HG02938 (cell line): ENCODE data around the gene SLC15A3.
"Not testable (repeated sequence)": the region's sequence is repeated elsewhere in the genome, so short reads cannot be mapped to it uniquely, and the experiment has no call there.

Experiments used
- ATAC-seq: cut with Tn5 transposase; IDR thresholded peaks from one replicate; pipeline ENCODE4 v1.9.1; 2021; ENCODE audit warnings: mild to moderate bottlenecking, moderate library complexity; ENCODE audit not compliant: unreplicated experiment

The SLC15A3 gene

GRCh38 chr11:60916669-60917206 is 35.2 kb downstream of the SLC15A3 start:
- ATAC-seq, result no peak

DNA sequence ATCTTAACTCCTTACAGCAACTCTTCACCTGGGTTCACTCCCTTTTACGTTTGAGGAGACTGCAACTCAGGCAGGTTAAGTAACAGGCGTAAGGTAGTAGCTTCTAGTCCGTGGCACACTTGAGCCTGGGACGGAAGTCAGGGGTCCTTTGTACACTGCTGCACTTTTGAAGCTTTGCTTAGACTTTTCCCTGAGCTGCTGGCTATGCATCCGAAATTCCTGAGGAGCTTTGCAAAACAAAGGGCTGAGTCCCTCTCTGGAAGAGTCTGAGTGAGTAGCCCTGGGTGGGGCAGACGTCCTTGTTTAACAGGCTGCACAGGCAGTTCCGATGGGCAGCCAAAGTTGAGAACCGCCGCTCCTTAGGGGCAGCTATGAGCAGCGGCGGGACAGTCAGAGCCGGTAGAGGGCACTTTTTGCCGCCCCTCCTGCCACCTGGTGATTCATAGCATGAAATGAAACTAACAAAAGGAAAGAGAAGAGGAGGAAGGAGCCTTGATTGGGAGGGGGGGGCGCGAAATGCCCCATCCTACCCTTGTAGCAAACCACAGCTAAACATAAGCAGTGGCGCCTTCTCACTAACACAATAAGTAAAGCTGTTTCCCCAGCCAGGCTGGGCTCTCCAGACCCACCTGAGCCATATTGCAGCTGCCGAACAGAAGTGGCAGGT is 36.6 kb downstream of the SLC15A3 start:
- ATAC-seq, result peak; percentile 38

- peak; percentile 1 for ATAC-seq
Observed at GRCh38 chr11:60914633-60915247, 37.2 kb downstream of the SLC15A3 start.

GRCh38 chr11:60913793-60914632 is 38.0 kb downstream of the SLC15A3 start, which contains the start of gene TMEM109:
TSS of gene TMEM109 (plus strand) at chr11:60914158. CDS start at chr11:60919694, 5,536 bp downstream.
- peak; percentile 51 for ATAC-seq

- ATAC-seq, result no peak
Observed at GRCh38 chr11:60912851-60913528, 39.0 kb downstream of the SLC15A3 start.

DNA sequence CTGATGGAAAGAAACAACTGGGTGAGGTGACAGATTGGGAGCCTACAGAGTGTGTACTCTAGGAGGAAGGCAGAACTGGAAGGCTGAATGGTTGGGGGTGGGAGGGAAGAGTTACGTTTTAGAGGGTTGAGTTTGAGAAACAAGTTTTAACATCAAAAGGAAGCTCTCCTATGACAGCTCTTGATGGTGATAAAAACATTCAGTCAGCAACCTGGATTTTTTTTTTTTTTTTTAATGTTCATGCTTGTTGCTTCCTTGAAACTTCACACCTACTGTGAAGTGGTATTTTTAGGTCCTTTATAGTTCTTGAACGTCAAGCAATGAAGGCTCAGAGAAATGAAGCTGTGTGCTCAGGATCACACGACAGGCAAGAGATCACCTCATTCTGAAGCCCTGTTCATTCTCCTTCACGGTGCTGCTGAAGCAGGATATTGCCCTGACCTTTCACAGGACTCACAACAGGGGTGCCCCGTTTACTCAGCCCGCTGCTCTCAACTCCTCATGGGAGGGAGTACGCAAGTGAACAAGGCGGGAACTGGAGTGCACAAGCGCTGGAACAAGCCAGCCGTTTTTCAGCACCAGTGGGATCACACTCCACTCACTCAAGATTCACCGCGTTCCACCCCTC is 39.6 kb downstream of the SLC15A3 start:
- ATAC-seq, result no peak

GRCh38 chr11:60910711-60911380 is 41.1 kb downstream of the SLC15A3 start:
- ATAC-seq, result no peak

GRCh38 chr11:60910281-60910687 is 41.7 kb downstream of the SLC15A3 start:
- ATAC-seq, result peak; percentile 36

DNA sequence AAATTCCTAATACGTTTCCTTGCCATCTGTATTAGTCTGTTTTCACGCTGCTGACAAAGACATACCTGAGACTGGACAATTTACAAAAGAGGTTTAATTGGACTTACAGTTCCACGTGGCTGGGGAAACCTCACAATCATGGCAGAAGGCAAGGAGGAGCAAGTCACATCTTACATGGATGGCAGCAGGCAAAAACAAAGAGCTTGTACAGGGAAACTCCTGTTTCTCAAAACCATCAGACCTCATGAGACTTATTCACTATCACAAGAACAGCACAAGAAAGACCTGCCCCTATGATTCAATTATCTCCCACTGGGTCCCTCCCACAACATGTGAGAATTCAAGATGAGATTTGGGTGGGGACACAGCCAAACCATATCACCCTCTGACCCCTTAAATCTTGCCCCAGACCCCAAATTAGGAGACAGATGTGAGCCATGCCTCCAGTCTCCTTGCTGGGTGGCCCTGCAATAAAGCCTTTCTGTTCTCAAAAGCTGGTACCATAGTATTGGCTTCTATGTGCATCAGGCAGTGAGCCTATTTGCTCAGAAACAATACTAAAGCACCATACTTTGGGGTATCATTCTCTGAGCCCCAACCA is 42.2 kb downstream of the SLC15A3 start:
- not testable (repeated sequence) for ATAC-seq

- ATAC-seq, result no peak
Observed at GRCh38 chr11:60908803-60909202, 43.2 kb downstream of the SLC15A3 start.

DNA sequence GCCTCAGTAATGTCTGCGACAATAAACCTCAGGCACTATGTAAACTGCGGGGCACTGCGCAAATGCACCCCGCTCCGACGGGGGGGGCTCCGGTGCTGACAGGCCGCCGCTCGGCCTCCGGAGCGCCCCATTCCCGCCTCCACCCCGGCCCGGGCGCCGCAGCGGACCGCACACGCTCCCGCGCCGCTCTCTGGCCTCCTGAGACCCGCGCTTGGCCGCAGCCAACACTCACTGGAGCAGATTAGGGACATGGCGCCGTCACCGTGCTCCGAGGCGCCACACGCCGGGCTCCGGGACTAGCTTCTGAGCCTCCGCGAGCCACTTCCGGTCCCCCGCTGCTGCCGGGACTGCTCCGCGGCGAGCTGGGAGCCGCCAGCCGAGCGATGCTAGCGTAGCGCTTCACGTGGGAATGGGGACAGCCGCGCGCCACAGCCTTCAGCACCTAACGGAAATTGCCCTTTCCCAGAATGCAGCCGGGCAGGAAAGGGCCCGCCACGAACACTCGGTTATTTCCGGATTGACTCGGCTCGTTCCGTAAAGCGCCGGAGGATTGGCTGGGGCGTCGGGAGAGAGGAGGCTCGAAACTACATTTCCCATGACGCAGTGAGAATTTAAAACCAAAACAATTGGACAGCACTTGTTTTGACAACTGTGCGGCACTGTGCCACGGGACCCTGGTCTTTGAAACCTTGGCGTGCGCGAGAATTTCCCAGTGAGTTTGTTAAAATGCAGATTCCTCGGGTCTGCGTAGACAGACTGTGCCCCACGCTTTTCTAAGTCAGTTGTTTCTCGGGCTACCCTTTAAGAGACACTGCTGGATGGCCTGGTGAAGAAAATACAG is 45.6 kb downstream of the SLC15A3 start, which contains the start of gene PRPF19:
TSS of gene PRPF19 (minus strand) at position 454 of the 841 bp plus-strand sequence. CDS start at position 251, 203 bp downstream.
- ATAC-seq, result peak; percentile 76

DNA sequence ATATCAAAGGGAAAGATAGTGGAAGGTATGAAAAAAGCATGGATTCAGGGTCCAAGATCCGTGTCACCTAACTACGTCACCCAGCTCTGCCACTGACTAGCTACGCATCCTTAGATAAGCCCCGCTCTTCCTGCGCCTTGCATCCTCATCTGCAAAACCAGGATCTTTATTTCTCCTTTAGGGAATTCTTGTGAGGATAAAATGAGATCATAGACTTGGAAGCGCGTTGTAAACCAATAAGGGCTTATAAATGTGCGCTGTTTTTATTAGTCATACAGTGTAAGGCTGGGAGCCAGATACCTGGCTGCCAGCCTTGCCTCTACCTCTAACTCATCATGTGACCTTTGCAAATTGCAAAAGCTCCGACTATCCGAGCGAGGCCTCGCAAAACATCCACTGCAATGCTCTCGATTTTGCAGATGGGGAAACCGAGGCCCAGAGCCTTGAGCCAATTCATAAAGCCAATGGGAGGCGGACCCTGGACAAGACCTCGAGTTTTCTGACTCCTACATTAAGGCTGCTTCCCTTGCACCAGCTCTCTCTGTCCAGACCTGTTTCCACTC is 46.3 kb downstream of the SLC15A3 start:
- no peak for ATAC-seq

GRCh38 chr11:60905047-60905446 is 46.9 kb downstream of the SLC15A3 start:
- ATAC-seq, result no peak

- ATAC-seq, result no peak
Observed at GRCh38 chr11:60902625-60903024, 49.4 kb downstream of the SLC15A3 start.

DNA sequence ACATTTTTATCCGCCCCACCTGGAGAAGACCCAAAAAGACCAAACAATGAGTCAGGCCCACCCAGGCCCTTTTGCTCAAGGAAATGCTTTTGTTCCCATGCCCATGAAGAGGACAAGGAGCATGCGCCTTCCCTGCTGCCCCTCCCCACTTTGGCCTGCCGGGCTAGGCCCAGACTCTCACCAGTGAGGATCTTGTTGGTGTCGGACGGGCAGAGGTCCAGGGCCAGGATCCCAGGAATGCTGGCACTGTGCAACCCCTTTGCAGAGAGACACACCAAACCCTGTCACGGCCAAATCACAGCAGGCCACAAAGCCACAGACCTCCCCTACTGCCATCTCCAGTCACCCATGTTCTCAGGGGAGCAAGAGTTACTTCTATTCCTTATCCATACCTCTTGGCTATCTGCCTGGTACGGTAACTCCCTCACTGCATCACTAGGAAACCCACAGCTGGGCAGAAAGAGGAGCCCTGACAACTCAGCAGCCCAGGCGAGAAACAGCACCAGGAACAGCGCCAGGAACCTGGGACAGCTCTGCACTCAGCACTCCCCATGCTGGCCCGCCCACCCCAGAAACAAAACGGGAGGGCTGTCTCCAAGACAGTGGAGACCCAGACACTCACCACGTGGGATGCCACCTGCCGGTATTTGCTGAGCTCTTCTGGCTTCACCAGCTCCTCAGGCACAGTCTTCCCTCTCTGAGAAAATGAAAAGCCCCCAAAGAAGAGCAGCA is 51.1 kb downstream of the SLC15A3 start:
- ATAC-seq, result no peak

GRCh38 chr11:60899977-60900376 is 52.0 kb downstream of the SLC15A3 start:
- ATAC-seq, result no peak
